ENCODE results near the gene PRDX3.

Gene PRDX3

DNA sequence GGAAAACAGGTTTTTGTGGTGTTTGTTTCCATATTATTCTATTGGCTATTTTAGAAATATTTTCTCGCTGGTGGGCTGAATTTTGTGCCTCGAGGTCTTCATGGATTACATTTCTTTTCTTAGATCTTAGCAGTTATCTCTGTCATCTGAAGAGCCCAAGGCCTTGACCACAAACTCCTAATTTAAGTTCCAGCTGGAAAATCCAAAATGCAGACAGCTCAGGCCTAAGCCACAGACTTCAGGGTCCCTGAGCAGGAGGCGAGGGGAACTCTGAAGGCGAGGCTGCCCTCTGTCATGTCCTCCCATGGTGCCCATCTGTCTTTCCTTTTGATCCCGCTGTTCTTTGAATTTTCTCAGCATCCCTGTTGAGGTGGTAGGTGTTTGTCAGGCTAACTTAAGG is 60.4 kb downstream of the PRDX3 start:
- no peak for DNase-seq

All from activated CD4-positive, alpha-beta T cell treated with anti-CD3 and anti-CD28 coated beads, Interleukin-2, amount 50 U/mL, for 16 hours (primary cell).